ENCODE measurements around the gene CUX1.

DNA sequence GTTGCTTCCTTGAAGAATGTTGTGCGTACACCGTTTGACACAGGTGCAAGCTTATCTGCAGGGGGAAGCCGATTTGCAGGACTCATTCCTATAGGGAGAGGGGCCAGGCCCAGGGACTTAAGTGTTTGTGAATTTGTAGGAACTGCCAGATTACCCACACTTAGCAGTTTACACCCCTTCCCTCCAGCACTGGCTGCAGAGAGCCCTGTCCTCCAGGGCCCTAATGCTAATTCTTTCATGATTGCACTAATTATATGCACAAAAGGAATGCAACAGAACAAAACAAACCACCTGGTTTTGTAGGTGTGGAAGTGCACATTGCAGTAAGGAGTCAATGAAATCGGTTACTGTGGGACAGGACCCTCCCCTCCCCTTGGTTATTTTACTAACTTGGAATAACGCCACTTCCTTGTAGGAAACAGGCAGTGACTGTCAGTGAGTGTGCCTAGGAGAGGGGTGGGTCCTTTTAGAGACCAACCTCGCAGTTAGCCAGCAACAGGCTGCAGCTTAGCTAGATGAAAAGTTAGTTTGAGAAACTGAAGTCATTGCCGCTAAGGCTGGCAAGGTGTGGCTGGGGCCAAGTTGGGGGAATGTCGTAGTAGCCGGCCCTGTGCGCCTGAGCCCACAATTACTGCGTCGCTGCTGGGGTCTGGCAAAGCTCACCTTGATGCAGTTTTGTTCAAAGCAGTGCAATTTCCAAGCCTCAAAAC lies 60.6 kb downstream of the CUX1 start:
- TF ChIP-seq, protein P1, sequence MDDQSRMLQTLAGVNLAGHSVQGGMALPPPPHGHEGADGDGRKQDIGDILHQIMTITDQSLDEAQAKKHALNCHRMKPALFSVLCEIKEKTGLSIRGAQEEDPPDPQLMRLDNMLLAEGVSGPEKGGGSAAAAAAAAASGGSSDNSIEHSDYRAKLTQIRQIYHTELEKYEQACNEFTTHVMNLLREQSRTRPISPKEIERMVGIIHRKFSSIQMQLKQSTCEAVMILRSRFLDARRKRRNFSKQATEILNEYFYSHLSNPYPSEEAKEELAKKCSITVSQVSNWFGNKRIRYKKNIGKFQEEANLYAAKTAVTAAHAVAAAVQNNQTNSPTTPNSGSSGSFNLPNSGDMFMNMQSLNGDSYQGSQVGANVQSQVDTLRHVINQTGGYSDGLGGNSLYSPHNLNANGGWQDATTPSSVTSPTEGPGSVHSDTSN (CRISPR knock-in tag; IDR thresholded peaks at IDR 0.05; ENCODE audit: borderline replicate concordance), result no peak
- TF ChIP-seq ZFX (CRISPR knock-in tag; IDR thresholded peaks at IDR 0.05; ENCODE audit: low read depth) (no peak), ZSCAN22 (CRISPR knock-in tag; IDR thresholded peaks at IDR 0.05) (no peak), NCOR1 (IDR thresholded peaks at IDR 0.05; ENCODE audit: borderline replicate concordance, low read length) (no peak), ZNF75D (CRISPR knock-in tag; IDR thresholded peaks at IDR 0.05; ENCODE audit: borderline replicate concordance) (no peak), POLR2AphosphoS5 (IDR thresholded peaks at IDR 0.05; ENCODE audit: low read depth, low read length) (no peak)
- TF ChIP-seq, protein P2, sequence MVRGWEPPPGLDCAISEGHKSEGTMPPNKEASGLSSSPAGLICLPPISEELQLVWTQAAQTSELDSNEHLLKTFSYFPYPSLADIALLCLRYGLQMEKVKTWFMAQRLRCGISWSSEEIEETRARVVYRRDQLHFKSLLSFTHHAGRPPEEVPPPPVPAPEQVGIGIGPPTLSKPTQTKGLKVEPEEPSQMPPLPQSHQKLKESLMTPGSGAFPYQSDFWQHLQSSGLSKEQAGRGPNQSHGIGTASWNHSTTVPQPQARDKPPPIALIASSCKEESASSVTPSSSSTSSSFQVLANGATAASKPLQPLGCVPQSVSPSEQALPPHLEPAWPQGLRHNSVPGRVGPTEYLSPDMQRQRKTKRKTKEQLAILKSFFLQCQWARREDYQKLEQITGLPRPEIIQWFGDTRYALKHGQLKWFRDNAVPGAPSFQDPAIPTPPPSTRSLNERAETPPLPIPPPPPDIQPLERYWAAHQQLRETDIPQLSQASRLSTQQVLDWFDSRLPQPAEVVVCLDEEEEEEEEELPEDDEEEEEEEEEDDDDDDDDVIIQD (CRISPR knock-in tag; IDR thresholded peaks at IDR 0.05; ENCODE audit: low read depth), result no peak
